NCI-H146 treated with DMSO at 0.1 percent for 48 hours (cell line): Measurements from ENCODE around the gene MTUS2.
"Not testable (repeated sequence)": the region's sequence is repeated elsewhere in the genome, so short reads cannot be mapped to it uniquely, and the experiment has no call there.

ENCODE experiments used
- DNase-seq: peaks from one replicate; lab custom pipeline; 2025; ENCODE audit not compliant: unreplicated experiment; lab: John Stamatoyannopoulos, UW

MTUS2 gene

DNA sequence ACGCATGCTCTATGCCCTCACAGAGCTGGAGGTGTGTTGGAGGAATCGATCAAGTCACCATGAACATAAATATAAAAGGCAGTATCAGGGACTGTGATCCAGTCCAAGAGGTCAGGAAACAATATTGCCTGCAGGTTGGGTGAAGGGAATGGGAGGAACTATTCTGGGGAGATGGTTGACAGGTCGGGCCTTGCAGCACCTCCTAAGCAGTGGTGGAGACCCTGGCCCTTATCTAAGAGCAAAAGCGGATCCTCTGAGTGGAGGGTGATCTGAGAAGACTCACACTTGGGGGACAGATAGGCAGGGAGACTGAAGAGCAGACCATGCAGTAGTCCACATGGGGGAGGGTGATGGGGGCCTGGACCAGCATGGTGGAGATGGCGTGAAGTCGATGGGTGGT is 561.9 kb downstream of the MTUS2 start:
- DNase-seq, result no peak

DNA sequence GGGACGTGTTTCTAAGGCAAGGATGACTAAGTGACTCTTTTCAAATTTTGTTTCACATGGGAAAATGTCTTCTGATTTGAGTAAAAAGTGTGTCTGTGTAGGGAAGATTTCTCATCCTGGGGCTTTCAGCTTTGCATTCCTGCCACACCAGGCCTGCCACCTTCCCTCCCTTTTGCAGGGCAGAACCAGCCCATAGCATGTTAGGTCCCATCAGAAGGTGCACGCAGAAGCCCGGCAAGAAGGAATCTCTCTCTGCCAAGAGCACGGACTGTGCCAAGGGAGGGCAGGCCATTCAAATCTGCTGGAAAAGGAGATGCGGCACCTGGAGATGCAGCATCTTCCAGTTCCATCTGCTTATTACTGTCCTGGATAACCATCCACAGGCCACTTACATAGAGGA is 563.3 kb downstream of the MTUS2 start:
- no peak for DNase-seq

DNA sequence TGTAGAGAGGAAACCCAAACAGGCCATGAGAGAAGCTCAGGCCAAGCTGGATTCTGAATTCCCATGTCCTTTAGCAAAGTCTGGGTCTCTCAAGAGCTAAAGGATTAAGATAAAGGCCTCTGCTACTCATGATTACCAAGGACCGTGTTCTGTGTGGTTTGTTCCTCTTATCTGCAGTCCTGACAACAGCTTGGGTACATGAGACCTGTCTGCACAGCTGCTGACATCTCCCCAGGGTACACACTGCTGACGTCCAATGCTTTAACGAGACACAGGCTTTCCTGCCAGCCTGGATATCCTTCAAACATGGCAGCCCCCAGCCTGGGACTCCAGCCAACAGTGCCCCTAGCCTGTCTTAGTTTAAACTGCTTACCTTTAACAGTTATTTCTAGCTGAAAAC is 564.3 kb downstream of the MTUS2 start:
- no peak for DNase-seq

DNA sequence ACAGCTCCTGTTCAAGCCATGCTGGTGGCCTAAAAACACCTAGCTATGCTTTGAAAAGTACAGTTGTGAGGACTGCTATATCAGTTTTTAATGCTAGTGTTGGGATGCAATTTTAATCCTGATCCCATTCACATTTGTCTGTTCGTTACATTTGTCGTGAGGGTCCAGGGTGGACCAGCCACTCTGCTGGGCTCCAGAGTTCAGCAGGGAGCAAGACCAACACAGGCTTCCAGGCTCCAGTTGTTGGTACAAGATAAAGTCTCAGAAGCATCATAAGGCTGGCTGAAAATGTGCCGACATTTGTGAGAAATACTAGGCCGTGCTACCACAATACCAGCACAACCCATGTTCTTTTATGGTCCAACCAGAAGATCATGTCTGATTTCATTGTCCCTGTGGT is 564.7 kb downstream of the MTUS2 start:
- DNase-seq, result no peak

DNA sequence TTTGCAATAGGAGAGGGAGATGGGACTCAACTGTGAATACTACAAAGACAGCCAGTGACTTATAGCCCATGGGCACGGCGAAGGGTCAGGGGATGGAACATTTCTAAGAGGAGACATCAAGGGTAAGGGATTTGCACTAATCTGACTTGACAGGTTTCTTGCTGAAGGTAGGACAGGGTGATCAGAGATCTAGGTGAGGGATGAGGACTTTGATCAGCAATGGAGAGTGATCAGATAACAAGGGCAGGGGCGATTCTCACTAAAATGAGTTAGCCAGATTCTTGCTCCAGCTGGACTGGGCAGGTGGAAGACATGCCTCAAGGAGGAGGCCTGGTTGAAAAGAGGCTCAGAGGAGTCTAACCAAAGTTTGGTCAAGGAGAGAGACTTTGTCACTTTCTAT is 566.1 kb downstream of the MTUS2 start:
- no peak for DNase-seq

DNA sequence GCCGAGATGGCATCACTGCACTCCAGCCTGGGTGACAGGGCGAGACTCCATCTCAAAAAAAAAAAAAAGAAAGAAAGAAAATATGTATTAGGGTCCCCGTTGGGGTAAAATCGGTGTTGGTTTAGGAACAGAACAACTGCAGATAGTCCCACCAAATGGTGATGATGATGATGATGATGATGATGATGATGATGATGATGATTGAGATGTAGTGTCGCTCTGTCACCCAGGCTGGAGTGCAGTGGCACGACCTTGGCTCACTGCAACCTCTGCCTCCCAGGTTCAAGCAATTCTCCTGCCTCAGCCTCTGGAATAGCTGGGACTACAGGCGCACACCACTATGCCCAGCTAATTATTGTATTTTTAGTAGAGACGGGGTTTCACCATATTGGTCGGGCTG is 570.5 kb downstream of the MTUS2 start:
- not testable (repeated sequence) for DNase-seq

DNA sequence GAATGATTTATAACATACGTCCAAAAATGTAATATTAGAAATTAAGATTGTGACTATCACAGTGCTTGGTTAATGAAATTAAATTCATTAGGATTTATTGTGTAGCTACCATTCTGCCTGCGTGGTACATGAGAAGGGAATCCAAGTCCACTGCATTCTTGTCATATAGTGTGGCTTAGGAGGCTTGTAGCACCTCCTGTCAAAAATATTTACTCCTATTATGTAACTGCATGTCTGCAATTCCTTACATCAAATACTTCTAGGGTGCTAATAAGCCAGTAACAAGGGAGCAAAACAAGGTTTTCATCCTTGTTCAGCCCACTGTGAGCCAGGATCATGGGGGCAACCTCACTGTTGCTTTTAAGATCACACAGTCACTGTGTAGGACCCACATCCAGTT is 576.3 kb downstream of the MTUS2 start:
- no peak for DNase-seq

DNA sequence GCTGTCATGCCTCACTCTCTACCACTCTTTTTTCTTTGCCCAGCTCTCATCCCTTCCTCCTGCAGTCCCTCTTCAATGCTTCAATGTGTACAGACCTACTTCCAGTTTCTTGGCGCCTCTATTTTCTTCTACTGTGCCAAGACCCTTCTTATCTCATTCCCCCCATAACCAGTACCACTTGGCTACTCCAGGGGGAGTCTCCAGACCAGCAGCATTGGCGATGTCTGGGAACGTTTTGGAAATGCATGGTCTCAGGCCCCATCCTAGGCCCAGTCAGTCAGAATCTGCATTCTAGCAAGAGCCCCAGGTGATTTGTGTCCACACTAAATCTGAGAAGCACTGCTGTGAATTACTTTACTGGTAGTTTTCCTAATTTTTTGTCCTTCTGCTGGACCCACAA is 577.1 kb downstream of the MTUS2 start:
- no peak for DNase-seq

DNA sequence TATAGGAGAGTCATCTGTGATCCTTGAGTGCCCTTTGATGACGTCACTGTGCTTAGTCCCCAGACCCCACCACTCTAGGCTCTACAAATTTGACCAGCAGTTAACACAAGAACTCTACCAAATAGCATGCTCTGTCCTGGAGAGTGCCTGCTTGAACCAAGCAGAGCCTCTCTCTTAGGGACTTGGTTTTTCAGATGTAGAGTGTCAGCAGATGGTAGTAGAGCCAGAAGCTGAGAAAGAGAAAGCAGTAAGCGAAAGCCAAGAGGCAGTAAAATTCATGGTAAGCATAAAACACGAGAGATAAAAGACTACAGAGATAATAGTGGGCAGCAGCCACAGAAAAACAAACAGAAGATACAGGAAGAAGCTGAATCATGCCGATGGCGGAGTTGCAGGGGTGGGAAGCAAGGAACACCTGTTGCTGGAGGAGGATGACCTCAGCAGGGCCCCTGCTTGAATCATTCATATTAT is 582.1 kb downstream of the MTUS2 start:
- DNase-seq, result no peak

DNA sequence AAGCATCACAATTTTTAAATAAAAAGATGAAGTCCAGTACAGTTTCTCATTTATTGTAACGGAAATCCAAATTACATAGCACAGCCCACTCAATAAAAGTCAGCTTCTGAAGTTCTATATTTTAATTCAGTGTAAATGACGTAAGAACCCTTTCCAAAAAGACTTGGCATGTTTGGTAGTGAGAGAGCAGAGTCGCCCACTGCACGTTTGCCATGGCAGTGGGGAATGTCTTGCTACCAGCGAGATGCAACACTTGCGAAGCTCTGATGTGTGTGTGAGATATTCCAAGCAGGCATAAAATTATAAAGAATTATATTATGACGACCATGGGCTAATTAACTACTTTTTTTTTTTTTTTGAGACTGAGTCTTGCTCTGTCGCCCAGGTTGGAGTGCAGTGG is 585.3 kb downstream of the MTUS2 start:
- DNase-seq, result no peak

DNA sequence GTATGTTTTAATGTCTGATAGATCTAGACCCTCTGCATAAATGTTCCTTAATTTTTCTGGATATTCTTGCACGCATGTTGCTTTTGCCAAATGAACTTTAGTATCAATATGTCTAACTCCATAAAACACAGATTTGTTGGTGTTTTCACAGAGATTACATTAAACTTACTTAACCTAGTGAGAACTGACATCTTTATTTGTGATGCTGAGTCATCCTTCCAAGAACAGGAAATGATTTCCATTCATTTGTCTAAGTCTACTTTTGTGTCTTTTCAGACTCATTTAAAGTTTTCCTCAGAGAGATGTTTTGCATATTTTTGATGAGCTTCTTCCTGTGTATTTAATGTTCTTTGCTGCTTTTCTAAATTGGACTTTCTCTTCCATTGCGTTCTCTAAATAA is 591.3 kb downstream of the MTUS2 start:
- DNase-seq, result no peak

DNA sequence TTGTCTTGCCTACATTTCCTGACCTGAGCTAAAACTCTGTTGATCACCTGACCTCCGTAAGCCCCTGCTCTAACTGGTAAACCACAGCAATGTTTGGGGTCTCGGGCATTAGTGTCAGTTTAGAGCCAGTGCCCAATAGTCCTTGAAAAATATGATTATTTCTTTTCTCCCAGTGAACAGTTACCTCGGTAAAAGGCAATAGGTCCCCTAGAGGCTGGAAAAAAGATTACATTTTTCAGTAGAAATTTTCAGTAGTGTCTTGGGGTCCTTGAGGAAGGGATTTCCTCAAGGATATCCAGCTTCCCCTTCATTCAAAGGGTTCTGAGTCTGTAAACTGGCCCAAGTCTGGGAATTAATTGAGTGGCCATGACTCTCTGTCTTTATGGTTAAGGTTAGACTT is 597.9 kb downstream of the MTUS2 start:
- no peak for DNase-seq

DNA sequence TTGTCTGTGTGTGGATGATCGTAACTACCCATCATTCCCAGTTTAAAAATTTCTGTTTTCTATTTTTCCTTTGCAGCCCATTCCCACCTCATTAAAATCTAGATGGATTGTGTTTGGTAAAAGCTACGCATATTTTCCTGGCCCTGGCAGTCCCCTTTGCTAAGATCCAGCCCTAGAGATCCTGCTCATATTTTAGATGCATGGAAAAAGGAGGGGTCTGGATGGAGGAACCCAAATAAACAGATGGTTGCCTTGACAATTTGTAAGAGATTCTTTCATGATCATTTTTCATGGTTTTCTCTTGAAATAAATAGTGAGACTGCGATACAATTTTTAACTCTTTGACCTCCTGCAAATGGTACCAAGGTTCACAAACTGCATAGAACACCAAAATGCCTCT is 601.0 kb downstream of the MTUS2 start:
- no peak for DNase-seq

DNA sequence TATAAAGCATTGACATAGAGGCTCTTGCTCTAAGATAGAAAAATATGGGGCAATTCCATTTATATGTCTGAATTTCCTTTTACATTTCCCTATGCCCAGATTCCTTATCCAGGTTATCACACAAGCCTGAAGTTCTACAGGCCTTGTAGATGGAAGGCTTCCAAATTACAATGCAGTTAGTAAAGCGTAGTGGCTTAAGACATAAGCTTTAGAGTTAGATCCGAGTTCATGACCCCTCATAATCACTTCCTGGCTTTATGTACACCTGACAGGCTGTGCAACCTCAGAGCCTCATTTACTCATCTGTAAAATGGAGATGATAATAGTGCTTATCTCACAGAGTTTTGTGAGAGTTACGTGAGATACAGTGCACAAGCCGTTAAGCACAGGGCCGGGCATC is 601.9 kb downstream of the MTUS2 start:
- DNase-seq, result no peak

DNA sequence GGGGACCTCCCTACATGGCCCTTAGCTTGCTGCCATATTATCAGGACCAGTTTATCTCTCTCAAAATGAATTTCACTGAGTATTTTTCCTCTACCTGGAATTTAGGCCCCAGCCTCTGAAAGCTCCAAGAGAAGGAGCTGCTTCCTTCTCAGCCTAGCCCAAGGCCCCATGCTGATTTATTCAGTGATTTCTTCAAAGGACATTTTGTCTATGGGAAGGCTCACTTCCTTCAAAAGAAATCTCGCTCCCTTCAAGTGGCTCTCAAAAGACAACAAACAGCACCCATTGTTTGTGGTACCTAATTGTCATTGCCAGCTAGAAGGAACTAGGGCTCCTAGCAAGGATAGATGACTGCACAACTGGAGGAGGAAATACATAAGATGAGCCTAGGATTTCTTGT is 602.9 kb downstream of the MTUS2 start:
- no peak for DNase-seq

DNA sequence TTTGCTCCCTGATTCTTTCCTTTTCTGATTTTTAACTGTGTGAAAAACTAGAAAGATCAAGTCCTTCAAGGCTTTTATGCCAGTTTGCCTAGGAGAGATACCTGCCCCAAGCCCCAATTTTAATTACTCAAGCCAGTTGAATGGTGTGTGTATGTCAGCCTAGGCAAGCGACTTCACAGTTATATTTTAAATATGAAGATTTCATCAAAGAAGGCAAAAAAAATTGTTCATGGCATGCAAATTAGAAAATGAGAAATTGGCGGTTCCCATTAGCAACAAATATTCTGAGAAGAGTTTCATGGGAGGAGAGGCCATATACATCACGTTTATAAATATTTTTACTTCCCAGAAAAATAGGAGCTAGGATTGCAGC is 607.8 kb downstream of the MTUS2 start:
- DNase-seq, result no peak

DNA sequence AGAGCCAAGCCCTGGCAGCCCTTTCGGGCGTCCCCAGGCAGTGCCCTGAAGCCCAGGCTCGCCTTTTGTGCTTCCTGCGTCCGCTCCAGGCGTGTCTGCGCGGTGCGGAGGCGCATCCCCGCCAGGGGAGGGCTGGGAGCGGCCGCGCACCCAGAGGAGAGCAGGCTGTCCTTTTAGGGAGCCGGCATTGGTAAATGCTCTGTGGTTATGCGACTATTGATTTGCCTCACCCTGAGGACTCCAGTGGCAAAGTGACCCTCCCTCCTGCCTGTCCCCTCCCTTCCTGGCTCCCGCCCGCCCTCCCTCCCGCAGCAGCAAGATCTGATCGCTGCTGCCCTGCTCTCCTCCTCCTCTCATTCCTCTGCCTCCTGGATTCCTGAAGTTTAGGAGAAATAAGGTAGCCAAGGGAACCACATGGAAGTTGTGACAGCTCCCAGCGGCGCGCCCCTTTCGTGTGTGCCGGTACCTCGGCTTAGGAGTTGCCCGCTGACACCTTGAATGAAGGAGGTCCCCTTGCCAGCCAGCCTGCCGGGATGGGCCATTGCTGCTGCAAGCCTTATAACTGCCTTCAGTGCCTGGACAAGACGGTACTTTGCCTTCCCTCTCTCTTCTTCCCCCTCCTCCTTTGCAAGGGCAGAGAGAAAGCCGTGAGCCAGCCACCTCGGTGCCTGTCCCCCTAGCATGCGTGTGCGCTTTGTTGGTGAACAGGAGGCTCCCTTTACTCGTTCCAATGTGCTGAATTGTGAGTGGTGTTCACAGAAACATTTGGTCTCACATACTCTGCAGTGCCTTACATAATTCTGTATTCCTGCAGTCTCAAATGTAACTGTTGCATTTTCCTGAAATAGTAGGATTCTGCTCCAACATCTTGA is 608.4 kb downstream of the MTUS2 start:
- peak; percentile 4 for DNase-seq

DNA sequence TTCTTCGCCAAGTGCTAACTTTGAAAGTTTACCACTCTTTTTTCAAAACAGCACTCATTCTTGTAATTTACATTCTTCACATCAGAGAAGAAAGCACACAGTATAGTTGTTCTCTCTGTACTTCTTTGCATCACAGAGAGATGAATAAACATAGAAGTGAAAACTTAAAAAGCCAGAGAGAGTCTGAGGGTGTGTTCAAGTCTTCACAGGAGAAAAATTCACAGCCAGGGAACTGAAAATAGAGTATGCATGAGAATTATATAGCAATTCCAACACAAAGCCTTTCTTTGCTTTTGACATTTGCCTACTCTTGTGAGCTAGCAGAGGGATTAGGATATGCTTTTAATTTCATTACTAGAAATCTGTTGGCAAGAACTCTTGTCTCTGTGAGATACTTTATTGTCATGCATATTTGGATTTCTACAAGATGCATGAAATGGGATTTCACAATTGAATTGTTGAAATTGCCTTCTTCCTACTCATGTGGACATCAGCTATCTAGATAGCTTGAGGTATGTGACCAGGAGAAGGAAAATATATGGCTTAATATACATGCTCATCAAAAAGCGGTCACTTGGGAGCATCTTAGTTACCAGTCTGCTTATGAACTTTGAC is 609.3 kb downstream of the MTUS2 start:
- DNase-seq, result no peak

DNA sequence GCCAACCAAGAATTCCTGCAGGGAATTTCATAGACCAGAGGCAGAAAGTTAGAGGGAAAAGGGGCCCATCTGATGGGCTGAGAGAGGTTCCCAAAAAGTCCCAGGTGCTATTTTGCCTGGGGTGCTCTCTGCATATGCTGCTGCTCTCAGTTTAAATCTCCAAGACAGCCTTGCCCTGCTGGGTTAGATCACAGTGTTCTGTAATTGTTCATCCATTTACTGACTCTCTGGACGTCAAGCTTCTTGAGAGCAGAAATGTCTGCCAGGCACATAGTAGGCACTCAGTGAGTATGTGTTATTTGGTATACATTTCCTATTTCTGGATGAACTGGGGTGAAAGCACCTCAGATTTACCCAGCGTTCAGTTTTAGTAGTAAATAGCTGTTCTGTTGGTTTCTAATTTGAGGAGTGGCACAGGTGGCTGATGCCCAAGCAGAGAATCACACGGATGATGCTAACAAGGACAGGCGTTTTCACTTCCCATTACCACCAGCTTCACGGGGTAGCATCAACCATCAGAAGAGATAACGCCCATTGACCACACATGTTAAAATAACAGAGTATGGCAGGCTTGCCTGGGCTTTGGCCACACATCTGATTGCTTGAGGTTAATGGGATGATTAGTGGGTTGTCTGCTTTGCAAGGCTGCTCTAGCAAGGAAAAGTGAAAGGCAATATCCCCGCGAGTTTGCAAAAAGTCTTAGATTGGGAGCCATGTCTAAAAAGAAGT is 614.2 kb downstream of the MTUS2 start:
- DNase-seq, result no peak

DNA sequence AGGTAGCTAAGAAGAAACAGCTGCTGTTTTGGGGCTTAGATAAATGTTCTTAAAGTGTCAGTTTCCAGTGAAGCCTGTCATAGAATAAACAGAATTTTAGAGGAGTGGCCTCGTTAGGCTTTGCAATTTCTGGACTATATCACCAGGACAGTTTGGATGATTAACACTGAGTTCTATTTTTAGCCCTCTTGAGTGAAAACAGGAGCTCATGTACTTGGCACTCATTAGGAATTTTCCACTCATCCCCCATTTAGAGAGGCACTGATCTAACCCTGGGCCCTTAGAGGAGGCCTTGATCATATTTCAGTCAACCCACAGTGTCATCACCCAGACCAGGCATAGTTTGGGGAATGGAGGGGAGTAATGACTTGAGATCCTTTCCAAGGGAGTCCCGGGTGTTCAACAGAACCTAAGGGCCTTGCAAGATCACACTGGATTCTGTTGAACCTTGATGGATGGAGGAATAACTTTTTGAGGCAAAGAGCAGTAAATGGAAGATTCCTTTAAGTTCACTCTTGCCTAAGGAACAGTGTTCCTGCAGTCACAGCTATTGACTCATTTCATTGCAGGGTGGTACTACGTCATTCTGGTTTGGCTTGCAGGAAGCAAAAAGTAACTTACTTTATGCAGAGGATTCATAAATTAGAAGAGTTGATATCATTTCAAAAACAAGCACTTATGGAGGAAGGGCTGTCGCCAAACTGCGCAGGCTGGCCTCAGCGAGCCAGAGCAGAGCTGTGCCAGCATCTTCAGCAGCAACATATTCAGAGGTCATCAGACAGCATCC is 615.2 kb downstream of the MTUS2 start:
- no peak for DNase-seq

DNA sequence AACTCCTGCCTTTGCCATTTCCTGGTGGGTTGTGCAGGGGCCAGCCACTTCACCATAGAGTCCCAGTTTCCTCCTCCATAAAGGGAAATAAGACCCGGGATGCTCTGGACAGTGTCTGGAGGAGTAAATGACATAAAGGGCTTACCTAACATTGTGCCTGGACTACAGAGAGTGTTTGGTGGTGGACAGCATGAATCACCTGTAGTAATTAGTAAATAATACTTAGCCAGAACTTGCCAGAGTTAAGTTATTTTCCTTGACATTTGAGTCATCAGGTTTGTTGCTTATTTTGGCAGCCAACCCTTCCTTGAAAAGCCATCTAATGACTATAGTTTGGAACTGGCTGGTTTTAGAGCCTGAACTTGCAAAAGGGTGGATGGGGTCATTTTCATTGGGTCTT is 616.2 kb downstream of the MTUS2 start:
- no peak for DNase-seq
